Muscle of leg (tissue), 11 donors: ENCODE measurements around the gene ERGIC3. TPM values are rescaled to one million over a fixed set of nuclear protein-coding genes. Genes with fewer than 3 reads are reported as not detected.

Experiments used
- DNase-seq: peaks from one replicate; pipeline ENCODE4 v3.0.0; 2013
- H3K27ac ChIP-seq: one replicate; pipeline ENCODE4 v1.5.1; 2013; ENCODE audit warnings: mild to moderate bottlenecking, low read length, control low read depth
- H3K27me3 ChIP-seq: one replicate; pipeline ENCODE4 v1.6.1; 2013; ENCODE audit warnings: low read length; ENCODE audit not compliant: control insufficient read depth, insufficient read depth
- H3K36me3 ChIP-seq: one replicate; pipeline ENCODE4 v1.6.1; 2013; ENCODE audit warnings: low read length; ENCODE audit not compliant: control insufficient read depth, insufficient read depth
- H3K4me1 ChIP-seq: one replicate; pipeline ENCODE4 v1.6.1; 2013; ENCODE audit warnings: low read length; ENCODE audit not compliant: control insufficient read depth, insufficient read depth
- H3K4me3 ChIP-seq: one replicate; pipeline ENCODE4 v1.5.1; 2013; ENCODE audit warnings: low read length, control low read depth
- H3K9me3 ChIP-seq: replicated peaks from 2 replicates; pipeline ENCODE4 v1.6.1; 2013; ENCODE audit warnings: low read depth, low read length; ENCODE audit not compliant: control insufficient read depth
- WGBS: methylation state at CpG from one replicate; pipeline ENCODE4 v1.1.5; 2013; ENCODE audit warnings: missing lambda C conversion rate; ENCODE audit not compliant: insufficient coverage; 5-methylcytosine and 5-hydroxymethylcytosine counted together
- polyA plus RNA-seq, 8 donors: library from polyadenylated mRNA; unstranded; fragments of 120-200 nt; gene quantifications; one replicate each; pipeline versions ENCODE4 v1.2.1 to v1.2.3, GENCODE V29; 2013; ENCODE audit warnings: inconsistent platforms in 1 of 8, low replicate concordance in 1 of 8; ENCODE audit not compliant: insufficient read length in 8 of 8, insufficient read depth in 1 of 8
- total RNA-seq: library from RNA; stranded (reverse); fragments of 120-200 nt; gene quantifications from one replicate; pipeline ENCODE4 v1.2.4, GENCODE V29; 2013

The ERGIC3 gene
- total and polyA plus RNA-seq, 9 donors: 198 to 249 (median 234) TPM

GRCh38 chr20:35575958-35576357, 34.1 kb downstream of the ERGIC3 start:
- Histone ChIP-seq H3K36me3 (no peaks in the 10 kb centered on the region), H3K27ac (no peak overlapping the region), H3K4me3 (no peak overlapping the region), H3K9me3 (peaks cover 6% of the 10 kb centered on the region), H3K4me1 (no peaks in the 10 kb centered on the region), H3K27me3 (peaks cover 4% of the 10 kb centered on the region)
- no CpG with 5 or more reads among the region's 4 CpGs for WGBS
- no peak for DNase-seq

GRCh38 chr20:35576816-35577215, 34.9 kb downstream of the ERGIC3 start:
- no peak for DNase-seq
- no peaks in the 10 kb centered on the region for H3K36me3 ChIP-seq
- 83% methylated on average over 2 of the region's 3 CpGs for WGBS
- H3K4me1 ChIP-seq: no peaks in the 10 kb centered on the region
- no peak overlapping the region for H3K4me3 ChIP-seq
- peaks cover 9% of the 10 kb centered on the region for H3K9me3 ChIP-seq
- peaks cover 4% of the 10 kb centered on the region for H3K27me3 ChIP-seq
- no peak overlapping the region for H3K27ac ChIP-seq

GRCh38 chr20:35578469-35578868, 36.6 kb downstream of the ERGIC3 start:
- Histone ChIP-seq H3K27me3 (peaks cover 6% of the 10 kb centered on the region), H3K9me3 (peaks cover 5% of the 10 kb centered on the region), H3K4me3 (no peak overlapping the region), H3K27ac (no peak overlapping the region), H3K4me1 (no peaks in the 10 kb centered on the region), H3K36me3 (no peaks in the 10 kb centered on the region)
- DNase-seq: no peak
- 87% methylated on average over 5 of the region's 8 CpGs for WGBS

- Histone ChIP-seq H3K9me3 (peaks cover 5% of the 10 kb centered on the region), H3K4me3 (no peak overlapping the region), H3K4me1 (no peaks in the 10 kb centered on the region), H3K27me3 (peaks cover 6% of the 10 kb centered on the region), H3K27ac (no peak overlapping the region), H3K36me3 (no peaks in the 10 kb centered on the region)
- 93% methylated on average over 3 of the region's 6 CpGs for WGBS
- DNase-seq: no peak
These were observed 37.3 kb downstream of the ERGIC3 start for GRCh38 chr20:35579196-35579595.

GRCh38 chr20:35582131-35582530, 40.3 kb downstream of the ERGIC3 start:
- DNase-seq: no peak
- H3K4me1 ChIP-seq: no peaks in the 10 kb centered on the region
- peaks cover 2% of the 10 kb centered on the region for H3K27me3 ChIP-seq
- H3K9me3 ChIP-seq: peaks cover 5% of the 10 kb centered on the region
- 92% methylated on average over 5 of the region's 7 CpGs for WGBS
- no peaks in the 10 kb centered on the region for H3K36me3 ChIP-seq
- no peak overlapping the region for H3K4me3 ChIP-seq
- H3K27ac ChIP-seq: no peak overlapping the region

GRCh38 chr20:35582741-35583404, 41.0 kb downstream of the ERGIC3 start:
- no peak for DNase-seq
- peaks cover 5% of the 10 kb centered on the region for H3K9me3 ChIP-seq
- no peaks in the 10 kb centered on the region for H3K4me1 ChIP-seq
- H3K4me3 ChIP-seq: no peak overlapping the region
- H3K36me3 ChIP-seq: no peaks in the 10 kb centered on the region
- peaks cover 2% of the 10 kb centered on the region for H3K27me3 ChIP-seq
- H3K27ac ChIP-seq: no peak overlapping the region
- 86% methylated on average over 10 of the region's 12 CpGs for WGBS

- Histone ChIP-seq H3K9me3 (peaks cover 5% of the 10 kb centered on the region), H3K27me3 (peaks cover 2% of the 10 kb centered on the region), H3K4me1 (no peaks in the 10 kb centered on the region), H3K27ac (no peak overlapping the region), H3K4me3 (no peak overlapping the region), H3K36me3 (no peaks in the 10 kb centered on the region)
- WGBS: 87% methylated on average over 17 of the region's 18 CpGs
- no peak for DNase-seq
These were observed 42.0 kb downstream of the ERGIC3 start for GRCh38 chr20:35583636-35584560.

- H3K27me3 ChIP-seq: peaks cover 2% of the 10 kb centered on the region
- no peak overlapping the region for H3K27ac ChIP-seq
- H3K4me1 ChIP-seq: no peaks in the 10 kb centered on the region
- no peak overlapping the region for H3K4me3 ChIP-seq
- WGBS: 96% methylated on average over 2 of the region's 6 CpGs
- peaks cover 2% of the 10 kb centered on the region for H3K9me3 ChIP-seq
- no peaks in the 10 kb centered on the region for H3K36me3 ChIP-seq
- DNase-seq: no peak
These were observed 45.0 kb downstream of the ERGIC3 start for GRCh38 chr20:35586751-35587425.

GRCh38 chr20:35587436-35587835, 45.6 kb downstream of the ERGIC3 start:
- no peaks in the 10 kb centered on the region for H3K9me3 ChIP-seq
- no peaks in the 10 kb centered on the region for H3K36me3 ChIP-seq
- no peak for DNase-seq
- no CpG with 5 or more reads among the region's 2 CpGs for WGBS
- no peaks in the 10 kb centered on the region for H3K4me1 ChIP-seq
- H3K27me3 ChIP-seq: peaks cover under 1% of the 10 kb centered on the region
- no peak overlapping the region for H3K4me3 ChIP-seq
- no peak overlapping the region for H3K27ac ChIP-seq

GRCh38 chr20:35588397-35588796, 46.5 kb downstream of the ERGIC3 start:
- Histone ChIP-seq H3K27me3 (no peaks in the 10 kb centered on the region), H3K36me3 (no peaks in the 10 kb centered on the region), H3K27ac (no peak overlapping the region), H3K4me3 (no peak overlapping the region), H3K4me1 (no peaks in the 10 kb centered on the region), H3K9me3 (no peaks in the 10 kb centered on the region)
- 87% methylated on average over 6 of the region's 14 CpGs for WGBS
- no peak for DNase-seq
